Suprapubic skin (tissue), 3 donors: Measurements from ENCODE around the gene WASF2.

ENCODE experiments used
- EP300 ChIP-seq: sonication (generic); formaldehyde crosslinking; IDR thresholded peaks from one replicate; pipeline ENCODE4 v1.6.1; 2017; ENCODE audit warnings: antibody characterized with exemption
- POLR2A ChIP-seq, 2 donors: fragments of 450-650 bp; IDR thresholded peaks; one replicate each; pipeline ENCODE4 v1.6.1; 2017; ENCODE audit warnings: antibody characterized with exemption in 2 of 2, mild to moderate bottlenecking in 2 of 2, moderate library complexity in 2 of 2
- TF ChIP-seq, protein P1 (sequence below), 2 donors: fragments of 200-600 bp in 1 of 2; fragments of 450-650 bp in 1 of 2; sonication (generic) in 1 of 2; IDR thresholded peaks; one replicate each; pipeline ENCODE4 v1.5.1; 2016 to 2019; ENCODE audit warnings: antibody characterized with exemption in 2 of 2, mild to moderate bottlenecking in 1 of 2, moderate library complexity in 1 of 2

DNA sequence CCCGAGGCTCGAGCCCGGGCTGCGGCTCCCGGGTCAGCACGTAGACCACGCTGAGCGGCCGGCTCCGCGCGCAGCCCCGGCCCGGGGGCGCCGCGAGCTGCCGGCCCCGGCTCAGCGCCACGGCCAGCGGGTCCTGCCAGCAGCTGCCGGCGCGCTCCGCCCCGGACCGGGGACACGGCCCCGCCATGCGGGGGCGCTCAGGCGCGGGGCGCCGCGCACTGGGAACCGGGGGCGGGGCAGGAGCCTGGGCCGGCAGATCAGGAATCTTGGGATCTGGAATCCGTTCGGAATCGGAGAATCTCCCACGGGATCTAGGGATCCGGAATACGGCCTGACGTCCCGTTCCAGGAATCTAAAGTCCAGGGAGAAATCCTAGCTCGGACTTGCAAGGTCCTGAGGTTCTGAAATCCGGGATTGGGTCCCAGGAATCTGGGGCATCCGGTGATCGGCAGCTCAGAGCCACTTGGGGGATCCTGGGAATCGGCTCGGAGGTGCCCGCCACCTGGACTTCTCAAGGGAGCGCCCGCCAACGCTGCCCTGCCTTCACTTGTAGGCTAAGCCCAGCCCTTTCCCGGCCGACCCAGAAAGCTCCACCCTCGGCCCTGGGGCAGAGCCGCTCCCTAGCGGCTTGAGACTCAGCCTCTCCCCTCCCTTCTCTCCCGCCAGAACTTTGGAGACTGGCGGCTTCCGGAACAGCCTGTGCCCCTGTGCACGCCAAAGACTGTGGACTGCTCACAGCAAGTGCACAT is 123.4 kb downstream of the WASF2 start, which contains the start of gene MAP3K6:
- TF ChIP-seq, protein P1, sequence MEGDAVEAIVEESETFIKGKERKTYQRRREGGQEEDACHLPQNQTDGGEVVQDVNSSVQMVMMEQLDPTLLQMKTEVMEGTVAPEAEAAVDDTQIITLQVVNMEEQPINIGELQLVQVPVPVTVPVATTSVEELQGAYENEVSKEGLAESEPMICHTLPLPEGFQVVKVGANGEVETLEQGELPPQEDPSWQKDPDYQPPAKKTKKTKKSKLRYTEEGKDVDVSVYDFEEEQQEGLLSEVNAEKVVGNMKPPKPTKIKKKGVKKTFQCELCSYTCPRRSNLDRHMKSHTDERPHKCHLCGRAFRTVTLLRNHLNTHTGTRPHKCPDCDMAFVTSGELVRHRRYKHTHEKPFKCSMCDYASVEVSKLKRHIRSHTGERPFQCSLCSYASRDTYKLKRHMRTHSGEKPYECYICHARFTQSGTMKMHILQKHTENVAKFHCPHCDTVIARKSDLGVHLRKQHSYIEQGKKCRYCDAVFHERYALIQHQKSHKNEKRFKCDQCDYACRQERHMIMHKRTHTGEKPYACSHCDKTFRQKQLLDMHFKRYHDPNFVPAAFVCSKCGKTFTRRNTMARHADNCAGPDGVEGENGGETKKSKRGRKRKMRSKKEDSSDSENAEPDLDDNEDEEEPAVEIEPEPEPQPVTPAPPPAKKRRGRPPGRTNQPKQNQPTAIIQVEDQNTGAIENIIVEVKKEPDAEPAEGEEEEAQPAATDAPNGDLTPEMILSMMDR (IDR thresholded peaks at IDR 0.05) = peak in 1 of 2 donors; percentile 17
- TF ChIP-seq POLR2A (IDR thresholded peaks at IDR 0.05) (peak in 1 of 2 donors; percentile 43), EP300 (no peak)
